Right ventricle myocardium inferior (tissue), 1 donor: ENCODE results near the gene TBL1X. TPM values are rescaled to one million over a fixed set of nuclear protein-coding genes. Genes with fewer than 3 reads are reported as not detected.
A peak's percentile ranks its signal among the peaks of the same experiment; 100 is the strongest.
"Not testable (repeated sequence)": the region's sequence is repeated elsewhere in the genome, so short reads cannot be mapped to it uniquely, and the experiment has no call there.

Experiments
- ATAC-seq: fragments of 200-7000 bp; cut with Tn5 transposase; one replicate; pipeline ENCODE4 v1.9.1; 2020; ENCODE audit warnings: mild to moderate bottlenecking, moderate library complexity
- DNase-seq: peaks from one replicate; pipeline ENCODE4 v3.0.0; 2021; ENCODE audit errors: missing footprints
- intact Hi-C: fragments of 100-400 bp; cut with DNase I; formaldehyde crosslinking; loops from one replicate; pipeline ENCODE4 v1.11.0; 2022
- total RNA-seq: library from RNA; stranded (reverse); fragmentation: NEBNext Ultra II Directional; extraction: Animal tissue kit (Norgen Biotek cat#: 25700); gene quantifications from one replicate; pipeline ENCODE4 v1.2.1, GENCODE V29; 2021
- donor health status: DM: no; HTN: yes; CAD: no; lungs with severe emphysema.

TBL1X gene
- total RNA-seq, 1 donor from 2014 or later = 10.6 TPM

DNA sequence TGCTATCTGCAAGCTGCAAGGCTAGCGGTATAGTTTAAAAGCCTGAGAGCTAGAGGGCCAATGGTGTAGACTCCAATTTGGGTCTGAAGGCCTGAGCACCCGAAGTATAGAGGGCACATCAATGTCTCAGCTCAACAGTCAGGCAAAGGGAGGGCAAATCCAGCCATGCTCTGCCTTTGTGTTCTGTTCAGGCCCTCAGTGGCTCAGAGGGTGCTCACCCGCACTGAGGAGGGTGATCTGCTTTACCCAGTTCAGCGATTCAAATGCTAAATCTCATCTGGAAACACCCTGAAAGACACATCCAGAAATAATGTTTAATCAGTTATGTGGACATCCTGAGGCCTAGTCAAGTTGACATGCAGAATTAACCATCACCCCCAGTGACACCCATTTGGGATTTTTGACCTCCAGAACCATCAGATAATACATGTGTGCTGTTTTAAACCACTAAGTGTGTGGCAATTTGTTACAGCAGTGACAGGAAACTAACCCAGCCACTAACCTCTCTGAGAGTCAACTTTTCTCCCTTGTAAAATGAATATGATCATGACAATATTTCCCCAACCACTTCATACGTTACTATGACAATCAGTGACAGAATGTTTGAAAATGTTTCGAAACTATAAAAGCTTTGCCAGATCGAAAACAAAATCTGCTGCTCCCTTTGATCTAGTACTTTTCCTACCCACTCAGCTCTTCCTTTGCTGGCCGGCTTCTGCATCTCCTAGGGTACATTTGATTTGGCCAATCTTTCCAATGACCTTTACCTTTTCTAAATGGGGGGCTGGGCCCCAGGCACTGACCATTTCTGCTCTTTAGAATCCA is 8.4 kb upstream of the TBL1X start:
- no peak for ATAC-seq
- DNase-seq = no peak
- intact Hi-C loops = no loop called here

DNA sequence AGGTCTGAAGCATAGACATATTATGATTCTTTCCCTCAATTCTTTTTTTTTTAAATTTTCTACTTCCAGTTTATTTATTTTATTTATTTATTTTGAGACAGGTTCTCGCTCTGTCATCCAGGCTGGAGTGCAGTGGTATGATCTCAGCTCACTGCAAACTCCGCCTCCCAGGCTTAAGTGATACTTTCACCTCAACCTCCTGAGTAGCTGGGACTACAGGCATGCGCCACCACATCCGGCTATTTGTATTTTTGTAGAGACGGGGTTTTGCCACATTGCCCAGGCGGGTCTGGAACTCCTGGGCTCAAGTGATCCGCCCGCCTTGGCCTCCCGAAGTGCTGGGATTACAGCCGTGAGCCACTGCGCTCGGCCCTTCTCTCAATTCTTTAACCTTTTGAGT is 6.8 kb upstream of the TBL1X start:
- intact Hi-C loops, ATAC-seq, DNase-seq: not testable (repeated sequence)

DNA sequence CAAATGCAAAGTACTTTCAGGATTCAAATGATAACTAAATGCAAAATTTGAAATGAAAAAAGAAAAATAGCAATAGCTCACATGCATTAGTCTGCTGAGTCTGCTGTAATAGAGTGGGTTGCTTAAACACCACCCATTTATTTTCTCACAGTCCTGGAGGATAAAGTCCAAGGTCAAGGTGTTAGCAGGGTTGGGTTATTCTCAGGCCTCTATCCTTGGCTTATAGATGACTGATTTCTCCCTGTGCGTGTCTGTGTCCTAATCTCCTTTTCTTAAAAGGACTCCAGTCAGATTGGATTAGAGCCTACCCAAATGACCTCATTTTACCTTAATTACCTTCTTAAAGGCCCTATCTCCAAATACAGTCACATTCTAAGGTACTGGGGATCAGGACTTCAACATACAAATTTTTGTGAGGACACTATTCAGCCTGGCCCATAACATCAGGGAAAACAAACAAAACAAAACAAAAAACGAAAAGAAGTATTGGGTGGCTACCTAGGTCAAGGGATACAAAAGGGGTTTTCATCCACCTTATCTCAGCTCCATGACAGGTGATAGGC is 6.3 kb upstream of the TBL1X start:
- no peak for ATAC-seq
- intact Hi-C loops = no loop called here
- DNase-seq = no peak

DNA sequence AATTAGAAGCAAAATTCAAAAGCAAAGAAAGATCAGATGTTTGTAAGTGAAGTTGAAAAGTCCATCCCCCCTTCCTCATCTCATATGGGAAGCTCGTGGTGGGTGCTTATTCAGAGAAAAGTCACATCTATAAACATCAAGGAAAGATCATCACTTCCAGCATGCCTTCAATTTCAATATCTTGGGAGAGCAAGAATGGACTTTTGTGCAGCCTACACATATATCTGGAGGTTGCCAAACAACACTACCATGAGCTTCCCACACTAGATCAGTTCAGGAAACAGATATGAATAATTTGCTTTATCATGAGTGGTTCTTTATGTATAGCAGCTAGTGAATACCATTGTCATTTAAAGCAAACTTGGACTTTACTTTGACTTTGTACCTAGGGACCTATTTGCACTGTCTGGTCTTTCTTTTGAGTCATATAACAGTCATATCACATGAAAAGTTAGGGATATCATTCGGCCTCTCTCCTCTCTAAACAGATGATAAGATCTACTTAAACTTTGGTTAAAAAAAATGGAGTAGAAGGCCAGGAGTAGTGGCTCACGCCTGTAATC is 5.6 kb upstream of the TBL1X start:
- ATAC-seq = no peak
- intact Hi-C loops = no loop called here
- no peak for DNase-seq

DNA sequence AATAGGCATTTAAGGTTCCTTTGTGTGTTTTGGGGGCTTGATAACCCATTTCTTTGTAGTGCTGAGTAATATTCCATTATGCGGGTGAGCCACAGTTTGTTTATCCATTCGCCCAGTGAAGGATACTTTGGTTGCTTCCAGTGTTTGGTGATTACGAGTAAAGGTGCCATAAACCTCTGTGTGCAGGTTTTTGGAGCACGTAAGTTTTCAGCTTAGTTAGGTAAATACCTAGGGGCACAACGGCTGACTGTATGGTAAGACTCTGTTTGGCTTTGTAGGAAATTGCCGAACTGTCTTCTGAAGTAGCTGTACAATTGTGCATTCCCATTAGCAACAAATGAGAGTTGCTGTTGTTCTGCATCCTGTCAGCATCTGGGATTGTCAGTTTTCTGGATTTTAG is 3.8 kb upstream of the TBL1X start:
- ATAC-seq (no peak), DNase-seq (no peak)
- intact Hi-C loops = loop anchor here (10.0 kb wide), 1 partner anchor 214 kb away; no protein-coding TSS in a partner anchor

DNA sequence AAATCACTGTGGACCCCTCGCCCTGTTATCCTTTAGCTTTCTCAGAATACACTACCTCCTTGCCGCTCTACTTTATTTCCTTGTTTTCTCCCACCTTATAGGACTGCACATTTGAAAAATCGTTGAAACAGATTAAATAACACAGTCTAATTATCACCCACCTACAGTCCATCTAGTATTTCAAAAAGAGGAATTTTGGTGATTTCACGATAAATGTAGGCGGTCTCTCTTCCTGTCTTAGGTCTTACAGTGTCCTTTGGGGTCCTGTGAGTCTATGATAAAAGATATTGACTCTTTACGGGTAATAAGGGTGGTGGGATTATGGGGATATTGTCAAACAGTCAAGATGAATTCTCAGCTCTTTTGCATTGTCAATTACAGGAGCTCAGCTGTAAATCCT is 2.4 kb upstream of the TBL1X start:
- intact Hi-C loops = loop anchor here (10.0 kb wide), 1 partner anchor 212 kb away; no protein-coding TSS in a partner anchor
- ATAC-seq = no peak
- no peak for DNase-seq

DNA sequence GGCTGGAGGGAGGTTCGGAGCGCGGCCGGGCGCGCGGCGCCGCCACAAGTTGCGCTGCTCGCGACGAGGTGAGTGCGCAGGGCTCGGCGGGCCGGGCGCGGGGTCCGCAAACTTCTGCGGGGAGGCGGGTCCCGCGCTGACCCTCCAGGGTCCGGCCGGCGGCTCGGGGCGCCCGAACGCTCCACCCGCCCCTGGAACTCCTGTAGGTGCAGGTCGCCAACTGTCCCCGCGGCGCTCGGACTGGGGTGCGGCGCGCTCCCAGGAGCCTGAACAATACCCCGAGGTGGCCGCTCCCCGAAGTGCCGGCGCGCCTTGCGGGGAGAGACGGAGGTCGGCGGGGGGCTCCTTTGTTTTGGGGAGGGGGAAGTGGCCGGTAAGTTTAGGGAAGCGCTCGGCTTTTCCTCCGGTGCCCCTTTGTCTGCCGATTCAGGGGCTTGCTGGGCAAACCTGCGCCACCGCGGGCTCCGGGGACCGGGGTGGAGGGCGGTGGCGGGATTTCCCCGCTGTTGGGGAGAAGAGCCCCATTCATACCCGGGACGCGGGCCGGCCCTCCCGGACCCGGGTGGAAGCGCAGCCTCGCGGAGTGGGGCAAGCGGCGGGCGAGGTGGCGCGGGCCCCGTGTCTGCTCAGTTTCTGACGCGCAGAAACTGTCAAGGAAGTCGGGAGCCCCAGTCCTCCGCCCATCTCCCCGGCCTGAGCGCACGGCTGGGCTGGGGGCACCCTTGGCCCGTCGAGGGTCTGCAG is 694 bp downstream of the TBL1X start:
- intact Hi-C loops = loop anchor here (10.0 kb wide), 1 partner anchor 209 kb away; no protein-coding TSS in a partner anchor
- no peak for DNase-seq
- ATAC-seq = no peak

DNA sequence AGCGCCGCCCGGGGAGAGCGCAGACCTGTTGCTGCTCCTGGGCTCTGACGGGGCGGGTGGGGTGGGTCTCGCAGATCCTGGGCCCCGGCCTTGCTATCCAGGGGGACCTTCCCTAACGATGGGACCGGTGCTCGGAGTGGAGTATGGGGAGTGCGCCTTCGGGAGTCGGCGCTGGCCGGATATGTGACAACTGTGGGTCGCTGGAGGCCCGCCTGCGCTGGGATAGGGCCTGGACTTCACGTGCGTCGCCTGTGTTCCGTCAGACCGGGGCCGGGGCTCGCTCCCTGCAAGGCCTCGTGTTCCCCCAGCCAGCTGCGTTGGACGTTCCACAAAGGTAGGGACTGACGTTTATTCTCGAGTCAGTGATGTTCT is 1.3 kb downstream of the TBL1X start:
- DNase-seq = peak; percentile 79
- ATAC-seq = peak; percentile 47
- intact Hi-C loops = loop anchor here (10.0 kb wide), 1 partner anchor 209 kb away; no protein-coding TSS in a partner anchor

DNA sequence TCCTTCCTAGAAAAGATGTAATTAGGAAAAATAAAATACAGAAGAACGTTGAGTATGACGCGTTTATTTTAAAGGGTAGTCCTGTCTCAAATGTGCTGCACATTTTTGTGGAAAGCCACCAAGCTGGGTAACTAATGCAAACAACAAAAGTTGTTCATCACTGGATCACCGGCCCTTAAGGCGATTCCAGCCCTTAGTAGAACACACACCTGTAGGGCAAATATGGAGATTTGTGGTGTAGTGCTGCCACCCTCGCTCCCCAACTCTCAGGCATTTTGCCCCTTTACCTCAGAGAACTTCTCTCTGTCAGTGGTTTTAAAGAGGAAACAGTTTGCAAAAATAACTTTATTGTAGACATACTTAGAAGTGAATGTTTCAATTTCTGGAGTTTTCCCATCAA is 1.9 kb downstream of the TBL1X start:
- no peak for DNase-seq
- no peak for ATAC-seq
- intact Hi-C loops = loop anchor here (10.0 kb wide), 1 partner anchor 208 kb away; no protein-coding TSS in a partner anchor

DNA sequence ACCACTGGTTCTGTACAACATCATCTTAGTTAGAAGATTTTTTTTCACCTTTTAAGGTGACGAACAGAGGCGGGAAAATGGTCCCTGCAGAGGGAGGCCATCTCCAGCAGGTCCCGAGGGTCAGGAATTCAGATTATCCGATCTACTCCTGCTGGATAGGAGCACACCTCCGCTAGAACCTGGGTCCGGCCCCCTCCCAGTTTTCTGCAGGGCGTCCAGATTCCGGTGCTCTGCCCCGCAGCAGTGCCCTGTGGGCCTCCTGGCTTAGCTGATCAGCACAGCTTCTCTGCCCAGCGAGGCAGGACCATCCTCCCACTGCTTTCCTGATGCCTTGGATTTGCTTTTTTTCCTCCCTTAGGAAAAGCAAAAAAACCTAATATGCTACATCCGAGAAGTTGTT is 2.3 kb downstream of the TBL1X start:
- no peak for DNase-seq
- intact Hi-C loops = loop anchor here (10.0 kb wide), 1 partner anchor 208 kb away; no protein-coding TSS in a partner anchor

DNA sequence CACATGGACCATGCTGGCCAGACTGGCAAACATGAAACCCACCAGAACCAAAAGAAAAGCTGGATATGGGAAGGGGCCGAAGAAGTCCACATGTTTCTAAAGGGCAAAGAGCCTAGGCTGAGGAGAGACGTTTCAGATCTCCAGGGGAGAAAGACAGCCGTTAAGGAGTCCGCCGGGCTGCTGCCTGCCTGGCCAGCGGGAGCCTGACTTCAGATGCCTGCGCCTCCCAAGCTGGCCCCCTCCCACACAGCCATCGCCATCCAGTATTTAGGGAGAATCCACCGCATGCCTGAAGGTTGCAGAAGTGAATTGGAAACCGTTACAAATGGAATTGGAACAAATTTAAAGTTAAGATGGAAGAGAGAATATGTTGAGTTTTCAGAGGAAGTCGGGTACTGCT is 2.9 kb downstream of the TBL1X start:
- DNase-seq = no peak
- intact Hi-C loops = loop anchor here (10.0 kb wide), 1 partner anchor 207 kb away; no protein-coding TSS in a partner anchor
- ATAC-seq = no peak

More for the DNA sequence above, 2.3 kb downstream of the TBL1X start:
- no peak for ATAC-seq

DNA sequence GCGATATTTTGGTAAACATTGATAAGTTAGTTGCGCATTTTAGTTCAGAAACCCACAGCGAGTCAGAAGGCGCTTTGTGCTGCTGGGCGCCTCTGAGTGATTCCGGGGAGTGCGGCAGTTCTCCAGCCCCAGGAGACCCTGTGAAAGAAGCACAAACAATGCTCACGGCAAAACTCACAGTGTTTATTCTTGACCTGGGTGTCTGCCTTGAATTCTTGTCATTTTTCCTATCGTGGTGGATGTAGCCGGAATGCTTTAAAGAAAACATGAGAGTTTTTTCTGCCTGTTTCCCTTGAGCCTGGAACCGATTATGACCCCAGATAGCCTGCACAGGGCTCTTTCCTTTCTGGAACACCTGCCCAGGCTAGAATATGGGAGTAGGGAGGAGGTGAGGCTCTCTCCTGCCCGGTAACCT is 6.7 kb downstream of the TBL1X start:
- DNase-seq (no peak), ATAC-seq (no peak)
- intact Hi-C loops = no loop called here

DNA sequence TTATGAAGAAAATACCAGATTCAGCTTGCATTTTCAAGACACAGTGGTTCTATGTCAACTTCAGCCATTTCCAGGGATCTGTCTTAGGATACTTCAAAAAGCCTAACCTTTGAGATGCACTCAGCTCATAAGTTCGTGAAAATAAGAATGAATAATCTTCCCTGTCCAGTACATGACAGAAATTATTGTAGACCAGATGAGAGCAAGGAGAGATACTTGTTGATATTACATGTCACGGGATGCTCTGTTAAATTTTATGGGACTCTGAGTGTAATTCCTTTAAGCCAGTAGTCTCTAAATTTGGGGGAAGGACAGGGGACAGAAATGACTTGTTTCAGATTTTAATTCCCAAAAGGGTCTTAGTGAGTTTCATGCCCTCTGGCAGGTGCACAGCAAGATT is 8.8 kb downstream of the TBL1X start:
- intact Hi-C loops = no loop called here
- no peak for ATAC-seq
- no peak for DNase-seq

DNA sequence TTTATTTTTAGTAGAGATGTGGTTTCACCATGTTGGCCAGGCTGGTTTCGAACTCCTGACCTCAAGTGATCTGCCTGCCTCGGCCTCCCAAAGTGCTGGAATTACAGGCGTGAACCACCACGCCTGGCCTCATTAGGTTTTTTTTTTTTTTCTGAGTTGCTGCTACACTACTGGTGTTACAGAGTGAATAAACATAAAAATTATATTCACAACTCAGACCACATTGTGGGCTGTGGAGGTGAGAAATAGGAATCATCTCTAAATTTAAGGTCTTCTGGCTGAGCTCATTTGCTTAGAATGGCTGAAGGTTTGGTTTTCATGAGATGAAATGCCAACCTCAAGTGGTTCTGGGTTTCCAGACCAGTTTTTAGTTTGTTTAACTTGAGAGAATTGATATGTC is 10.6 kb downstream of the TBL1X start:
- DNase-seq, intact Hi-C loops, ATAC-seq: not testable (repeated sequence)

DNA sequence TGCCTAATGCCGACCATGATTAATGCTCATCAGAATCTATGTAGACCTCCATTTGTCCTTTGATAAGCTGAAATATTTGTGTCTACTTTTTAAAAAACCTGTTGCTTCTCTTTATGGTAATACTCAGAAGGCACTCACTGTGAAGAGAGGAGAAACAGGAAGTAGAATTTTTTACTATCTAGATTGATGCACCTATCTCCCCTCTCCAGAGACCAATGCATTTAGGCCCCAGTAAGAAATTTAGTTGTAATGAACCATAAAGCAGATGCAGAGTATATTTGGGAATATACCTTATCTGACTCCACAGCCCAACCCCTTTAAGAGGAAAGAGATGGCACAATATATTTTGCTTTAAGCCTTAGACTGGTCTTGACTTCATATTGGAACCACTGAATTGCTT is 11.1 kb downstream of the TBL1X start:
- ATAC-seq (no peak), DNase-seq (no peak)
- intact Hi-C loops = no loop called here

DNA sequence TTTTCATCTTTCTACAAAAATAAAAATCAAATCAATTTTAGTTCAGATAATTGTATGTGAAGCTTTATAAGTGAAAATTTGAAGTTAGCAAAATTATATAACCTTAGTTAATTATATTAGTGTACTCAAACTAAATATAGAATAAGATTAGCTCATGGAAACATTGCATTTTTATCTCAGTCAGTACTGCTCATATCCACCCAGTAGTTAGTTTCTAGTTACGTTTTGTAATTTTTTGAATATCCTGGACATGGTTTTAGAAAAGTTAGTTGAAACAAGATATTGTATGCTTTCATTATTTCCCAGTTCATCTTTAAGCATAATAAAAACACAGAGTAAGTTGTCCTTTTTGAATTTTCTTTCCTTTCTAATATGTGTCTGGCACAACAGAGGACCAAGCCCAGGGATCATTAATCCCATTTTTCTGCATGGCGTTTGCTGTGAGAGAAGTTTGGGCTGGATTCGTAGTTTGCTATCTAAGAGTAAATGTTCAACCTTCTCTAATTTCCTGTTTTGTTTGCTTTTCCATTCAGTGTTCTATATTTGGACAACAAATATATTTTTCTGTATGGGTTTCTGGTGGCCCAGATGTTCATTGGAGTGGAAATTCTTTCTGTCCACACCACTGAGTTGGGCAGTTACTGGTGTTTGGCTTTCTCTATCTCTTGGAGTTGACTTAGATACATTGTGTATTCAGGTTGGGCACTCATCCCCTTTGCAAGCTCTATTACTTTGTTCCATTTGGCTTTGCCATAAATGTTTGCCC is 12.1 kb downstream of the TBL1X start:
- DNase-seq (no peak), ATAC-seq (no peak)
- intact Hi-C loops = no loop called here

DNA sequence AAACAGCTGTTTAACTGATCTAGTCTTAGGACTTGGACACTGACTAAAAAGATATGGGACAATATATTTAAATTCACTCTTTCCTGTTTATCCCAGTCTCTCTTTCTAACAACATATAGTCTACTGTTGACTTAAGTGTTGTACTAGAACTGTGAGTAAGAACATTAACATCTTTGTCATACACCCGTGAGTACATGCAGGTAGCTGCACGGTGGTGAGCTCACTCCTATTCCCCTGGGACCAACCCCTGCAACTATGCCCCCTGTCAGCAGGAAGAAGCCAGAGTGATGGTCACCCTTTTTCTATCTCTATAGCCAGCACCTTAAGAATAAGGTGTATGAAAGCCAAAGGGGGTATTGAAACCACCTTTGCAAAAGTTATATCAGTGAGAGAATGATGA is 17.6 kb downstream of the TBL1X start:
- no peak for ATAC-seq
- DNase-seq = no peak

DNA sequence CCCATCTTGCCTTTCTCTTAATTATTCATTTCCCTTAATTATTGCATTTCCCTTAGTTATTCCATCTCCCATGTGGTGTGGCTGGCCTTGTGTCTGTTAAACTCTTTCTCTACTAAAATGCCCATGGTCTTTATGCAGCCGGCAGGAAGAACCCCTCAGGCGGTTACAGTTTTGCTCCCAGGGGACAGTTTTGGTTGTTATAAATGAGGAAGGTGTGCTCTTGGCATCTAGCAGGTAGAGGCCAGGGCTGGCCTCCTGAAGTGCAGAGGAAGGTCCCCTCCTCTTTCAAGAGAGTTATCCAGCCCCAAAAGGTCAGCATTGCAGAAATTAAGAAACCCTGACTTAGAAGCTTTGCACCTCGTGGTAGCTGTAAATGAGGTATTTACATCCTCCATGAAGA is 18.0 kb downstream of the TBL1X start:
- intact Hi-C loops = no loop called here
- DNase-seq (no peak), ATAC-seq (no peak)

More for the DNA sequence above, 17.6 kb downstream of the TBL1X start:
- intact Hi-C loops = no loop called here
